MM.1S (cell line): ENCODE results near the gene GNAS.

Experiments
- DNase-seq: peaks from one replicate; pipeline ENCODE4 v3.0.0-alpha.2; 2015
- H2AFZ ChIP-seq: fragments of 300-600 bp; sonication (generic); 2 replicates; pipeline ENCODE4 v1.6.0; 2016; ENCODE audit warnings: antibody characterized with exemption, low read length
- H3F3A ChIP-seq: fragments of 300-600 bp; sonication (generic); 2 replicates; pipeline ENCODE4 v1.6.1; 2016; ENCODE audit warnings: mild to moderate bottlenecking, antibody characterized with exemption, low read length, moderate library complexity, mixed read lengths; ENCODE audit not compliant: insufficient read depth
- H3K27ac ChIP-seq: fragments of 300-600 bp; sonication (generic); 2 replicates; pipeline ENCODE4 v1.5.1; 2016; ENCODE audit warnings: mild to moderate bottlenecking, low read length
- H3K27me3 ChIP-seq: fragments of 300-600 bp; sonication (generic); replicated peaks from 2 replicates; pipeline ENCODE4 v1.6.0; 2016; ENCODE audit warnings: low read length; ENCODE audit not compliant: insufficient read depth
- H3K36me3 ChIP-seq: fragments of 300-600 bp; sonication (generic); replicated peaks from 2 replicates; pipeline ENCODE4 v1.6.1; 2016; ENCODE audit warnings: mild to moderate bottlenecking, low read length, mixed read lengths; ENCODE audit not compliant: insufficient read depth
- H3K4me1 ChIP-seq: fragments of 300-600 bp; sonication (generic); 2 replicates; pipeline ENCODE4 v1.6.1; 2016; ENCODE audit warnings: low read length, mixed read lengths
- H3K4me2 ChIP-seq: fragments of 300-600 bp; sonication (generic); 2 replicates; pipeline ENCODE4 v1.6.0; 2016; ENCODE audit warnings: low read depth, low read length
- H3K4me3 ChIP-seq: fragments of 300-600 bp; sonication (generic); 2 replicates; pipeline ENCODE4 v1.5.1; 2016; ENCODE audit warnings: low read length, mixed read lengths
- H3K79me2 ChIP-seq: fragments of 300-600 bp; sonication (generic); 2 replicates; pipeline ENCODE4 v1.6.1; 2016; ENCODE audit warnings: mixed run types, low read length, mixed read lengths
- H3K9ac ChIP-seq: fragments of 300-600 bp; sonication (generic); 2 replicates; pipeline ENCODE4 v1.6.1; 2016; ENCODE audit warnings: low read length, mixed read lengths
- H3K9me2 ChIP-seq: fragments of 300-600 bp; sonication (generic); replicated peaks from 2 replicates; pipeline ENCODE4 v1.6.1; 2016; ENCODE audit warnings: mild to moderate bottlenecking, low read length, mixed read lengths; ENCODE audit not compliant: insufficient read depth
- H3K9me3 ChIP-seq: fragments of 300-600 bp; sonication (generic); replicated peaks from 2 replicates; pipeline ENCODE4 v1.6.1; 2016; ENCODE audit warnings: mild to moderate bottlenecking, low read length, mixed read lengths; ENCODE audit not compliant: insufficient read depth
- H4K20me1 ChIP-seq: fragments of 300-600 bp; sonication (generic); 2 replicates; pipeline ENCODE4 v1.6.1; 2016; ENCODE audit warnings: mild to moderate bottlenecking, low read length, moderate library complexity, mixed read lengths; ENCODE audit not compliant: insufficient read depth
- EZH2 ChIP-seq: fragments of 300-600 bp; sonication (generic); optimal IDR thresholded peaks from 2 replicates; pipeline ENCODE3; 2017; ENCODE audit warnings: low read depth, mild to moderate bottlenecking, antibody characterized with exemption, low read length, mixed read lengths
- EZH2phosphoT487 ChIP-seq: fragments of 300-600 bp; sonication (generic); IDR thresholded peaks from 2 replicates; pipeline ENCODE4 v1.6.1; 2018; ENCODE audit warnings: antibody characterized with exemption, low read length
- TF ChIP-seq, protein P1 (sequence below): fragments of 300-600 bp; sonication (generic); IDR thresholded peaks from 2 replicates; pipeline ENCODE4 v1.5.1; 2016; ENCODE audit warnings: antibody characterized with exemption, low read length, mixed read lengths

Gene GNAS

DNA sequence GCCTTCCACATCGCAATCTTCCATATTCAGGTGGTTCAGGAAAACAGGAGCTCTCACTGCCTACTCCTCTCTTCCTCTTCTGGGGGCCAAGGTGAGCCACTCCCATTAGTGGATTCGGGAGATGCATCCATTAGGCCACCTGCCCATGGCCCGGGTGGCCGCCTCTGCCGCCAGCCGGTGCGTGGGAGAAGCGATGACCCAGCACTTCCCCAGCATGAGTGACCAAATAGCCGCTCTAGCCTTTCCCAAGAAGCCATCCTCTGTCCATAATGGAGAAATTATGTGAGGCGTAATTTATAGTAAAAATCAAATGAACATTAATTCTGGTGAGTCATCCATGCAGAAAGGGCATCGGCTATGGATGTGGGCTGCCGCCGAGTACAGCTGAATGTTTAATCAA lies 41.2 kb upstream of the GNAS start:
- Histone ChIP-seq H3K4me2 (no peak overlapping the region), H3F3A (no peaks in the 10 kb centered on the region), H3K27me3 (peaks cover 80% of the 10 kb centered on the region), H3K79me2 (no peaks in the 10 kb centered on the region), H4K20me1 (no peaks in the 10 kb centered on the region), H3K36me3 (no peaks in the 10 kb centered on the region), H3K4me1 (no peaks in the 10 kb centered on the region), H3K9ac (no peak overlapping the region), H3K4me3 (no peak overlapping the region), H3K9me3 (no peaks in the 10 kb centered on the region), H2AFZ (no peak overlapping the region), H3K9me2 (no peaks in the 10 kb centered on the region), H3K27ac (no peak overlapping the region)
- TF ChIP-seq, protein P1, sequence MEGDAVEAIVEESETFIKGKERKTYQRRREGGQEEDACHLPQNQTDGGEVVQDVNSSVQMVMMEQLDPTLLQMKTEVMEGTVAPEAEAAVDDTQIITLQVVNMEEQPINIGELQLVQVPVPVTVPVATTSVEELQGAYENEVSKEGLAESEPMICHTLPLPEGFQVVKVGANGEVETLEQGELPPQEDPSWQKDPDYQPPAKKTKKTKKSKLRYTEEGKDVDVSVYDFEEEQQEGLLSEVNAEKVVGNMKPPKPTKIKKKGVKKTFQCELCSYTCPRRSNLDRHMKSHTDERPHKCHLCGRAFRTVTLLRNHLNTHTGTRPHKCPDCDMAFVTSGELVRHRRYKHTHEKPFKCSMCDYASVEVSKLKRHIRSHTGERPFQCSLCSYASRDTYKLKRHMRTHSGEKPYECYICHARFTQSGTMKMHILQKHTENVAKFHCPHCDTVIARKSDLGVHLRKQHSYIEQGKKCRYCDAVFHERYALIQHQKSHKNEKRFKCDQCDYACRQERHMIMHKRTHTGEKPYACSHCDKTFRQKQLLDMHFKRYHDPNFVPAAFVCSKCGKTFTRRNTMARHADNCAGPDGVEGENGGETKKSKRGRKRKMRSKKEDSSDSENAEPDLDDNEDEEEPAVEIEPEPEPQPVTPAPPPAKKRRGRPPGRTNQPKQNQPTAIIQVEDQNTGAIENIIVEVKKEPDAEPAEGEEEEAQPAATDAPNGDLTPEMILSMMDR = no peak
- TF ChIP-seq EZH2 = no peak
- DNase-seq = no peak

DNA sequence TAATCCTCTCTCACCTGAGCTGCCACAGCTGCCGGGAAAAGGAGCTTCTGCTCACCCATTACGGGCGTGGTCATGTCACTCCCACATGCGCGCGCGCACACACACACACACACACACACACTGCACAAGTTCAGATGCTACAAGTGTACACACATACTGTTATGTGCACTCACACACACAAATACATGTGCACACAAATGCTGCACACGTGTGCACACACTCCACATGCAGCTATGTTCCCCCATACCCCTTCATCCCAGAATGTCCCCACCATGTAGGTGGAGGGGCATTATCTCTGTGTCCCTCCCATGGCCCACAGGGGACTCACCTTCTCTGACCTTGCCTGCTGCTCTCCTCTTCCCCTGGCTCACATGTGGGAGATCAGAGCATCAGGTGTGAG lies 39.1 kb upstream of the GNAS start:
- Histone ChIP-seq H3F3A (no peaks in the 10 kb centered on the region), H3K4me2 (no peak overlapping the region), H3K27me3 (peaks cover 66% of the 10 kb centered on the region), H3K4me3 (no peak overlapping the region), H2AFZ (no peak overlapping the region), H4K20me1 (no peaks in the 10 kb centered on the region), H3K36me3 (no peaks in the 10 kb centered on the region), H3K9me3 (no peaks in the 10 kb centered on the region), H3K27ac (no peak overlapping the region), H3K9ac (no peak overlapping the region), H3K4me1 (no peaks in the 10 kb centered on the region), H3K79me2 (no peaks in the 10 kb centered on the region), H3K9me2 (no peaks in the 10 kb centered on the region)
- TF ChIP-seq, protein P1 = no peak
- TF ChIP-seq EZH2phosphoT487 = no peak
- DNase-seq = no peak

DNA sequence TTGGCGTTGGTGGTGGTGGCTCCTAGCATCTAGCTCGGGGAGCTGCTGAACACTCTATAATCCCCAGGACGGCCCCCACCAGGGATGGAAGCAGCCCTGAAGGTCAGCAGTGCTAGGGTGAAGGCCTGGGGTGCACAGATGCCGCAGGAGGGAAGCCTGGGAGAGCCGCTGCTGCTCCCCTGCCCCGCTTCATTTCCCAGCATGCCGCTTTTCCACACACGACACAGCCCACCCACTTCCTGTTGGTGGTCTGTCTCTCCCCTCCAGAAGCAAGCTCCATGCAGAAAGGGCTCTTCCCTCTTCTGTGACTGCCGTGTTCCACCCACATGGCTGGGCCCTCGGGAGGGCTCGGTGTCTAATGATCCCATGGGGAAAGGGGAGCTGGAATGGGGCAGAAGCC lies 37.1 kb upstream of the GNAS start:
- peaks cover 48% of the 10 kb centered on the region for H3K27me3 ChIP-seq
- no peaks in the 10 kb centered on the region for H3K9me3 ChIP-seq
- no peak for TF ChIP-seq EZH2phosphoT487
- H4K20me1 ChIP-seq = no peaks in the 10 kb centered on the region
- DNase-seq = no peak
- no peaks in the 10 kb centered on the region for H3K79me2 ChIP-seq
- no peak overlapping the region for H3K9ac ChIP-seq
- no peaks in the 10 kb centered on the region for H3K9me2 ChIP-seq
- H3F3A ChIP-seq = no peaks in the 10 kb centered on the region
- no peak overlapping the region for H2AFZ ChIP-seq
- no peak overlapping the region for H3K27ac ChIP-seq
- H3K36me3 ChIP-seq = no peaks in the 10 kb centered on the region
- H3K4me2 ChIP-seq = no peak overlapping the region
- H3K4me1 ChIP-seq = no peaks in the 10 kb centered on the region
- no peak overlapping the region for H3K4me3 ChIP-seq

DNA sequence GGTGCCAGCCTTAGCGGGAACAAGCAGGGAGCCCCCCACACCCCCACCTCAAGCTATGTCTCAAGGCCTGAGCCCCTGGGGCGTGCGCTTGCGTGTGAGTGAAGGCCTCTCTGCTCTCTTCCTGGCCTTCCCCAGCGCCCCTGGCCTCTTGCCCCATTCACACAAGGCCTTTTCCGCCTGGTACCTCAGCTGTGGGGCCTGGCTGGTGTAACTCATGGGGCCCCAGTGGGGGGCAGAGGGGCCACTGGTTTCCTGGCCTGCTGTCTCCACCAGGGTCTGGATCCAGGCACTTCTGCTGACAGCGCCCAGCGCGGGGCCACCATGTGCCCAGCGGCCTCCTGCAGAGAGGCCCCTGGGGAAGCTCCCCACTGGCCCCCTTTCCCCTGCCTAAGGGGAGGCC lies 36.5 kb upstream of the GNAS start:
- Histone ChIP-seq H3F3A (no peaks in the 10 kb centered on the region), H3K36me3 (no peaks in the 10 kb centered on the region), H3K9me3 (no peaks in the 10 kb centered on the region), H3K9me2 (no peaks in the 10 kb centered on the region), H3K4me1 (no peaks in the 10 kb centered on the region), H3K27me3 (peaks cover 42% of the 10 kb centered on the region), H4K20me1 (no peaks in the 10 kb centered on the region), H3K79me2 (no peaks in the 10 kb centered on the region), H3K4me3 (no peak overlapping the region), H3K4me2 (no peak overlapping the region), H3K27ac (no peak overlapping the region), H2AFZ (no peak overlapping the region), H3K9ac (no peak overlapping the region)
- DNase-seq = no peak
- TF ChIP-seq EZH2phosphoT487 = no peak
- TF ChIP-seq, protein P1 = no peak
- no peak for TF ChIP-seq EZH2
